ENCODE measurements around the gene STX16. TPM values are rescaled to one million over a fixed set of nuclear protein-coding genes. Genes with fewer than 3 reads are reported as not detected.
"Not testable (repeated sequence)": the region's sequence is repeated elsewhere in the genome, so short reads cannot be mapped to it uniquely, and the experiment has no call there.

STX16 gene
- total RNA-seq, 1 donor from 2014 or later, result 33.2 TPM

- no peak for DNase-seq
Observed at GRCh38 chr20:58636396-58636982, 14.6 kb upstream of the STX16 start.

- DNase-seq, result no peak
Observed at GRCh38 chr20:58636983-58637421, 14.1 kb upstream of the STX16 start.

GRCh38 chr20:58637466-58638213, 13.4 kb upstream of the STX16 start:
- DNase-seq, result no peak

GRCh38 chr20:58638467-58639181, 12.5 kb upstream of the STX16 start:
- DNase-seq, result no peak

GRCh38 chr20:58639182-58640146, 11.6 kb upstream of the STX16 start:
- DNase-seq, result no peak

- DNase-seq, result no peak
Observed at GRCh38 chr20:58640446-58640845, 10.6 kb upstream of the STX16 start.

- no peak for DNase-seq
Observed at GRCh38 chr20:58642441-58642840, 8.6 kb upstream of the STX16 start.

GRCh38 chr20:58642896-58643295, 8.2 kb upstream of the STX16 start:
- not testable (repeated sequence) for DNase-seq

GRCh38 chr20:58645412-58645968, 5.6 kb upstream of the STX16 start:
- no peak for DNase-seq

GRCh38 chr20:58646257-58646656, 4.8 kb upstream of the STX16 start:
- no peak for DNase-seq

GRCh38 chr20:58646703-58647102, 4.4 kb upstream of the STX16 start:
- DNase-seq, result no peak

- DNase-seq, result no peak
Observed at GRCh38 chr20:58647162-58647795, 3.8 kb upstream of the STX16 start.

GRCh38 chr20:58647796-58648501, 3.1 kb upstream of the STX16 start:
- DNase-seq, result no peak

GRCh38 chr20:58648502-58648825, 2.6 kb upstream of the STX16 start:
- DNase-seq, result not testable (repeated sequence)

GRCh38 chr20:58649288-58650180, 1.5 kb upstream of the STX16 start:
- no peak for DNase-seq

- no peak for DNase-seq
Observed at GRCh38 chr20:58650181-58650775, 805 bp upstream of the STX16 start.

- DNase-seq, result peak; percentile 63
Observed at GRCh38 chr20:58651559-58651945, 469 bp downstream of the STX16 start.

- peak; percentile 38 for DNase-seq
Observed at GRCh38 chr20:58651946-58652605, 993 bp downstream of the STX16 start.

Data from occipital lobe (tissue), 2 donors.